DMS153 (cell line): Measurements from ENCODE around the gene DIP2B.
A peak's percentile ranks its signal among the peaks of the same experiment; 100 is the strongest.
"Not testable (repeated sequence)": the region's sequence is repeated elsewhere in the genome, so short reads cannot be mapped to it uniquely, and the experiment has no call there.

Source experiments
- DNase-seq: peaks from one replicate; lab custom pipeline; 2025; lab: John Stamatoyannopoulos, UW

DIP2B gene

DNA sequence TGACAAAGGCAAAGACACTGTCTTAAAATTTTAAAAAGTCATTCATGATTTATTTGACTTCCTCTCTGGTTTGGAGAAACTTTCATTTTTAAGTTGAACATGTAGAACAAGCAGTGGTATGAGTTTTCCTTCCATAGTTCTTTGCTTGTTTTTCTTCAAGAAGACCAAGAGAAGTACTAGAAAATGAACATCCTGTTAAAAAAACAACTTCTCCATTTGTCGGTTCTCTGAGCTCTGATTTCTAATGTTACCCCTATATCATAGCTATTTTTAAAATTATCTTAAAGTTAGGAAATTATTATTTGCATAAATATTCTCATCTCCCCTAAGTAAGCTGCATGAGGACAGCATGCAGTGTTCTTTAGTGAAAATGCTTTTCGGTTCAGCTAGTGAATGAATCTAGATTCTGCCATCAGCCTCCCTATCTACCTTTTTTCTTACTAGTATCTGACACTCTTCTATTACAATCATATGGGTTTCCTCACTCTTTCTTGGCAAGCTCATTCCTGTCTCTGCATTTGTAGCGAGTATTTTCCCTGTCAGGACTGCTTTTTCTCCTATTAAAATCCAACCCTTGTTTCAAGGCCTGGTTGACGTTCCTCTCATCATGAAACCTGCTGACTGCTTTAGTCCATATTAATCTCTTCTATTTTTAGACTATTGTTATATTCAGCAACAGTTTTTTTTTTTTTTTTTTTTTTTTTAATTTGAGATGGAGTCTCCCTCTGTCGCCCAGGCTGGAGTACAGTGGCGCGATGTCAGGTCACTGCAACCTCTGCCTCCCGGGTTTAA lies 15.8 kb downstream of the DIP2B start:
- no peak for DNase-seq

DNA sequence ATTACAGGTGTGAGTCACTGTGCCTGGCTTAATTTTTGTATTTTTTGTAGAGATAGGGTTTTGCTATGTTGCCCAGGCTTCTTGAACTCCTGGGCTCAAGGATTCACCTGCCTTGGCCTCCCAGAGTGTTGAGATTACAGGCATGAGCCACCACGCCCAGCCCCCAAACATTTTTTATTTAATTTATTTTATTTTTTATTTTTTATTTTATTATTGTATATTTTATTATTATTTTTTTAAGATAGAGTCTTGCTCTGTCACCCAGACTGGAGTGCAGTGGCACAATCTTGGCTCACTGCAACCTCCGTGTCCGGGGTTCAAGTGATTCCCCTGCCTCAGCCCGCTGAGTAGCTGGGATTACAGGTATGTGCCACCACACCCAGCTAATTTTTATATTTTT lies 17.0 kb downstream of the DIP2B start:
- not testable (repeated sequence) for DNase-seq

DNA sequence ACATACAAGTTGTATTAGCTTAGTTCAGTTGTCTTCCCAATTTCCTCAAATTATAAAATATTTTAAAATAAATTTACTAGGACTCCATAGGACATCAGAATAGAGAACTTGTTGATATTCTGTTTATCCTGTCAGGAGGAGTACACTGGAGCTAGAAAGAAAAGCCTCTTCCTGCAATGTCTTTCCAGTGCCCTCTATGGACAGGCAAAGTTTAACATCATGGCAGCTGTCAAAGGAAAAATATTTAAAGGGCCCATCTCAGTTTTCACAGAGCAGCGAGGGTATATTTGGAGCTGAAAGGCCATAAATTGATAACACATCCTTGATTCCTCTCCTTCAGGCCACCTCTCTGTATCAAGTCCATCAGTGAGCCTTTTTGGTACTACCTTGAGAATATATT lies 19.0 kb downstream of the DIP2B start:
- no peak for DNase-seq

DNA sequence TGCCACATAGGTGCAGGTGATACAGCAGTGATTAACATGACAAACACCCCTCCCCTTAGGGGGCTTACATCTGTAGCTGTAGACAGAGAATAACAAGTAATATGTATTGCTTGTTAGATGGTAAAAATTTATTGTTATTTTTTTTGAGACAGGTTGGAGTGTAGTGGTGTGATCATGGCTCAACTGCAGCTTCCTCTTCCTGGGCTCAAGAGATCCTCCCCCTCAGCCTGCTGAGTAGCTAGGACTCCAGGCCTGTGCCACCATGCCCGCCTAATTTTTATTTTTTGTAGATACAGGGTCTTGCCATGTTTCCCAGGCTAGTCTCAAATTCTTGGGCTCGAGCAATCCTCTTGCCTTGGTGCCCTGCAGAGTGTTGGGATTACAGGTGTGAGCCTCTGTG lies 19.8 kb downstream of the DIP2B start:
- no peak for DNase-seq

DNA sequence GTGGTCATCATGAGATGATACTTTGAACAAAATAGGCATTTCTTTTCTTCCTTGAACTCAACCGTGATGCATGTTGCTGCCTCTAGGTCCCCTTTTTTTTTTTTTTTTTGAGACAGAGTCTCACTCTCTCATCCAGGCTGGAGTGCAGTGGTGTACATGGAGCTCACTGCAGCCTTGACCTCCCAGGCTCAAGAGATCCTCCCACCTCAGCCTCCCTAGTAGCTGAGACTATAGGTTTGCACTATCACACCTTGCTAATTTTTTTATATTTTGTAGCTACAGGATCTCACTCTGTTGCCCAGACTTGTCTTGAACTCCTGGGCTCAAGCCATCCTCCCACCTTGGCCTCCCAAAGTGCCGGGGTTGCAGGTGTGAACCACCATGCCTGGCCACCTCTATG lies 20.6 kb downstream of the DIP2B start:
- DNase-seq: no peak

DNA sequence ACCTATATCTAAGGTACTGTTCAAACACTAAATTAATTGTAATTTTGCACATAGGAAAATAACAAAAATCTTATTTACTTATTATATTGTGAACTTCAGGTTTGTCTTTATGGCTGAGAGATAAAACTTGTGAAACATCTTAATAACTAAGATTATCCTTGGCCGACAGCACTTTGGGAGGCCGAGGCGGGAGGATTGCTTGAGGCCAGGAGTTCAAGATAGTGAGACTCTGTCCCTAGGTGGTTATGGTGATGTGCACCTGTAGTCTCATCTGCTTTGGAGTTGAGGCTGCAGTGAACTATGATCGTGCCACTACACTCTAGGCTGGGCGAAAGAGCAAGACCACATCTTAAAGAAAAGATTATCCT lies 22.6 kb downstream of the DIP2B start:
- no peak for DNase-seq

DNA sequence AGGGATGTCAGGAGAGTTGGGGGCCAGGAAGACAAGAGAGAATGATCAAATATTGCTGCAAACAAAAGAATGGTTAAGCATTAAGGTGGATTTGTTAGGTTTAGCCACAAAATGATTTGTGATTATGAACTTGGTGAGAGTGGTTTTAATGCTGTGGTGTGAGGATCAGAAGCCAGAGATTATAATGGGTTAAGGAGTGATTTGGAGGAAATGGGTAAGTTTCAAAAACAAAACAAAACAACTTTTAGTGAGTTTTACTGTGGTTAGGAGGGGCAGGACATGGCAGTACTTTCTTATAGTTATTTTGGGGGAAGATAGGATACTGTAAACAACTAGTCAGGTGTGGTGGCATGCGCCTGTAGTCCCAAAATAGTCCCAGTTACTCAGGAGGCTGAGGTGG lies 24.0 kb downstream of the DIP2B start:
- no peak for DNase-seq

DNA sequence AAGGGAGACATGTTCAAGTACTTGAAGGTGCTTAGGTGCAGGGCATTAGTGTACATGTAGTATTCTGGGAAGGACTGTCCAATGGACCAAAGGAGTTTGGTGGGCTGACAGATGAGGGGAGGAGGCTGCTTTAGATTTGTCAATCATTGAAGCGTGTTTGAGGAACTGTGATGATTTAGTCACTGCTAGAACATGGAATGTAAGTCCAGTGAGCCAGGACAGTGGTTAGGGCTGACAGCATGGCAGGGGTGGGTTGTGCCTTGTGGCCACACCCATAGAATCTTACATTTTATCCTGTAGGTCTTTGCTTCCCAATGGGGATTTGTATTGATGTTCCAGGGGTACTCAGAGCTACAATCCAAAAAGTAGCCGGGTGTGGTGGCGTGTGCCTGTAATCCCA lies 24.6 kb downstream of the DIP2B start:
- DNase-seq: no peak

DNA sequence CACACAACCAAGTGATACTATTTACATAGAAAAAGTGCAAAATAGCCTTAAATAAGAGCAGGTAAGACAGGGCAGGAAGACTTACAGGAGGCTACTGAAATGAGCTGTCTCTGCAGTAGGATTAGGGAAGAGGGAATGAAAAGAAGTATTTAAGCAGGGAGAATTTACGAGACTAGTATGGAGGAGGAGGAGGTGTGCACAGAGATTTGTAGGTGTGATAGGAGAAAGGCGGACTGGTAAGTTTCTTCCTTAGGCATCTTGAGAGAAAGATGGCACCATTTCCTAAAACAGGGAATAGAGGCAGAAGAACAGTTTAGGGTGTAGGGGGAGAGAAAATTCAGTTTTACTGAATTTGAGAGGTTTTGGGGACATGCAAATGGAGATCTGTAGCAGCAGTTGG lies 25.7 kb downstream of the DIP2B start:
- DNase-seq: no peak

DNA sequence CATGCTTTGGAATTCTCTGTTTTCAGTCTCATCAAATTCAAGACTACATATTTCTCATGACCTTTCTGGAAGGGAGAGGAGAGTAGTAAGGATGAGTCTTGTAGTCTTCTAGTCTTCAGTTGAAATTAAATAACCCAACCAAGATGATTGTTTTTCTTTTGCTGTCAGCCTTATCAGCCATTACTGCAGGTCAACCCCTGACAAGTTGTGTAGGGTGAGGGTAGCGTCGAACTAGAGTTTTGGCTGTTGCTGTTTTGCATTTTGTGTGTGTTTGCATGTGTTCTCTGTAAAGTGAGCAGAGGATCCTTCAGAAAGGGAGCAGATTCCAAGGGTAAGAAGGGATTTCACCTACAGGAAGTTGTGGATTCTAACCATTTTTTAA lies 28.4 kb downstream of the DIP2B start:
- DNase-seq: no peak

DNA sequence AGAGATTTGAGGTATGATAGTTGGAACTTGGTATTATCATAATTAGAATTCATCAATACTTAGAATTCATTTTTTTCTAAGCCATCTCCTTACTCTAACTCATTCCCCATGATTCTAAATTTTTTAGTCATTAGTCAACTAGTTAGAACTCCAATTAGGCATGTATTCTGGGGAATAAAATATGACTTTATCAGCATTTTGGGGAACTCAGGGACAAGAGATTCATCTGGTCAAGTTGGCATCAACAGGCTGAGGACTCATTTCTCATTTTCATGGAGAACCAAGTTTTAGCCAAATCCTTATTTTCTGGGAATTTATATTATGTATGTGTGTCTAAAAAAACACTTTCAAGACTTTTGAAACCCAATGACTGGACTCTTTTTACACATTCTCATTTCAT lies 29.2 kb downstream of the DIP2B start:
- no peak for DNase-seq

DNA sequence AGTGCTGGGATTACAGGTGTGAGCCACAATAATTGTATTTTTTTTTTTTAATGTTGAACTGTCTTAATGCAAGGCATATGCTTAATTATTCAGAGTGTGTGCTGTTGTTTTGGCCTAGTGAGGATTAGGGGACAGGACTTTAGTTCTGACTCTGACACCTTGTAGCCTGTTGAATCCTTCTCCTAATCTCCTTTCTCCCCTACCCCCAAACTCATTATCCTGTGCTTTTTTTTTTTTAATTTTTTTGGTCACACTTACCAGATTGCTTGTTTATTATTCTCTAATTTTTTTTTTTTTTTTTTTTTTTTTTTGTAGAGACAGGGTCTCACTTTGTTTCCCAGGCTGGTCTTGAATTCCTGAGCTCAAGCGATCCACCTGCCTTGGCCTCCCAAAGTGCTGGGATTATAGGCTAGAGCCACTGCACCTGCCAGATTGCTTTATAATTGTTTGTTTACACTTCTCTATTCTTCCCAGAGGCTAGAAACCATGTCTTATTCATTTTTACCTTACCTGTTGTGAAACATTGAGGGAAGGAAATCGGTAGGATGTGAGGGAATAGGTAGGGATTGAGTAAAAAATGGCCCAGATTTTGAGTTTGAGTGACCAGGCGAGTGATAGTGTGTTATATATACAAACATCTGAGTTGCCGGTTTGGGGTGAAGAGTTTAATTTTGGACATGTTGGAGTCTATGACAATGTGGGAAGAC lies 32.2 kb downstream of the DIP2B start:
- DNase-seq: no peak

DNA sequence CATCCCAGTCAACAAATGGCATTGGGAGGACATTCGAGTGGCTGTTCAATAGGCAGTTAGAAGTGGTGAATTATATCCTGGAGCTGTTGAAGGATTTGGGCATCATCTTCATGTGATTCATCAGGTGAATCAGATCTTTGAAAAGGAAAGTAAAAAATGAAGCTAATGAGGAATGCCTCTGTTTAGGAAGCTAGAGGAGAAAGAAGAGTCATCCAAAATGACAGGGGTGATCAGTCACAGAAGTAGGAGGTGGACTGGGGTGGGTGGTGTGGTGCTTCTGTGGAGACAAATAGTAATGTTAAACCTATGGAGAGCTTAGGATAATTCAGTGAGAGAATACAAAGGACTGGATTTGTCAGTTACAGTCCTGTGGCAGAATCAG lies 32.7 kb downstream of the DIP2B start:
- DNase-seq: no peak

DNA sequence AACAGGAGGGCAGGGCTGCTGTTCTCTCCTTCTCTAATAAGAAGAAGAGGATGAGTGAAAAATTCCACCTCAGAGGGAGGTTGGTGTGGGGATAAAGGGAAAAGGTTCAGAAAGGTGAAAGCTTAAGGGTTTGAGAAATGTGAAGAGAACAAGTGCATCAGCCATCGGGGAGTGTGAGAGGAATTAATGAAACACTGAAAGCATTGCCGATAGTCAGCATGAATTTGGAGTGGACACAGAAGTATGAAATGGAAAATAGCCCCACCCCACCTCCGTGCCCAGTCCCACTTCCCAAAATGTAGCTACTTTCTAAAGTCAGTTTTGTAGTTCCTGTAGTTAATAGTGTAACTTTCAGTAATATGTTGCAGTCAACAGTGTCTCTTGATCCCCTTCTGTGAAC lies 33.4 kb downstream of the DIP2B start:
- no peak for DNase-seq

DNA sequence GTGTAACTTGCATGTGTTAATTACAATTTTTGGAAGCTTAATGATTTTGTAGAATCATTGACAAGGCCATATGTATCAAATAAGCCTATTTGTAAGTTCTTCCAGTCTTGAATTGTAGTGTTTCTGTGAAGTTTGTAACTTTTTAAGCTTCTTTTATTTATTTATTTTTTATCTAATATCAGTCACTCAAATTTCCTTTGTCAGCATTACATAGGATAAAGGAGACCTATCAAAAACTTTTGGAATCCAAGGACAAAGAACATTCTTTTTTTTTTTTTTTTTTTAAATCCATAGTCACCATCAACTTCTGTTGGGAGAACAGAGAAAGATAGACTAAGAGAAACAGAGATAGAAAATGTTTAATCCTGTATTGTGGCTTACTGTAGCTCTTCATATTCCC lies 36.4 kb downstream of the DIP2B start:
- DNase-seq: no peak

DNA sequence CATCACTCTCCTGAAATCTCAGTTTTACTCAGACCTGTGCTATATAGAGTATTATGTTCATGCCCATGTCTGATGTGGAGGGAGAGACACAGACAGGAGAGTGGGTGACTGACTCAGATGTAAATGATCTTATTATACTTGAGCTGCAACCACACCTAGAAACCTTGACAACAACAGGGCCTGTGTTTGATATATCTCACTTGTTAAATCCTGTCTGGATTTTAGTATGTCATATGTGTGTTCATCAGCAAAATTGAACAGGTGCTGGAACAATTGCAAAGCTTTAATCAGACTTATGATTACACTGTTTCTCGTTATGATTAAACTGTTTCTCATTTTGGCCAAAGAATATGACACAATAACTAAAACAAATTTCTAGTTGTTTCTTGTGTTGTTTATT lies 37.7 kb downstream of the DIP2B start:
- peak; percentile 31 for DNase-seq

DNA sequence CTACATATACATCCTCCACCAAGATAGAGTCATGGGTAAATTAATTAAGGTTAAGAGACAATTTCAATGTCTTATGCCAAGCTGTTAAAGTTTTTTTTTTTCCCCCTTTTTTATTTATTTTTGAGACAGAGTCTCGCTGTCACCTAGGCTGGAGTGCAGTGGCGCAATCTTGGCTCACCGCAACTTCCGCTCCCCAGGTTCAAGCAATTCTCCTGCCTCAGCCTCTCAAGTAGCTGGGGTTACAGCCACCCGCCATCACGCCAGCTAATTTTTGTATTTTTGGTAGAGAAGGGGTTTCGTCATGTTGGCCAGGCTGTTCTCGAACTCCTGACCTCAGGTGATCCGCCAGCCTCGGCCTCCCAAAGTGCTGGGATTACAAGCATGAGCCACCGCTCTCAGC lies 38.4 kb downstream of the DIP2B start:
- not testable (repeated sequence) for DNase-seq

DNA sequence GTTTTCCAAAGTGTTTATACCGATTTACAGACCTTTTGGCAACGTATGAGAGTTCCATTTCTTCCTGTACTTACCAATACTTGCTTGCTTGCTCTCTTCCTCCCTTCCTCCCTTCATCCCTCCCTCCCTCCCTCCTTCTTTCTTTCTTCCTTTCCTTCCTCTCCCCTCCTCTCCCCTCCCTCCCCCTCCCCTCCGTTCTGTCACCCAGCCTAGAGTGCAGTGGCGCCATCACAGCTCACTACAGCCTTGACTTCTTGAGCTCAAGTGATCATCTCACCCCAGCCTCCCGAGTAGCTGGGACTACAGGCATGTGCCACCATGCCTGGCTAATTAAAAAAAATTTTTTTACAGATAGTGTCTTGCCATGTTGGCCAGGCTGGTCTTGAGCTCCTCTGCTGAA lies 40.4 kb downstream of the DIP2B start:
- DNase-seq: no peak

DNA sequence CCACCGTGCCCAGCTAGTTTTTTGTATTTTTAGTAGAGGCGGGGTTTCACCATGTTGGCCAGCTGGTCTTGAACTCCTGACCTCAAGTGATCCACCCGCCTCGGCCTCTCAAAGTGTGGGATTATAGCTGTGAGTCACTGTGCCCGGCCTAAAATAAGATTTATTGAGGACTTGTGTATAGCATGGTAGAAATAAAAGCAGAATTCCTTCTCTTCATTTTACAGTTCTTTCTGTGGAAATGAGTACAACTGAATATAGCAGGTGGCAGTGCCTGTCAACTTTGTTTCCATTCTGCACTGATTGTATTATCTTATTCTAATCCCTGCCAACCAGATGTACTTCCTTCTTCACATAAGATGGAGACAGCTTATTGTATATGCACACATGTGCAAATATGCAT lies 41.0 kb downstream of the DIP2B start:
- no peak for DNase-seq

DNA sequence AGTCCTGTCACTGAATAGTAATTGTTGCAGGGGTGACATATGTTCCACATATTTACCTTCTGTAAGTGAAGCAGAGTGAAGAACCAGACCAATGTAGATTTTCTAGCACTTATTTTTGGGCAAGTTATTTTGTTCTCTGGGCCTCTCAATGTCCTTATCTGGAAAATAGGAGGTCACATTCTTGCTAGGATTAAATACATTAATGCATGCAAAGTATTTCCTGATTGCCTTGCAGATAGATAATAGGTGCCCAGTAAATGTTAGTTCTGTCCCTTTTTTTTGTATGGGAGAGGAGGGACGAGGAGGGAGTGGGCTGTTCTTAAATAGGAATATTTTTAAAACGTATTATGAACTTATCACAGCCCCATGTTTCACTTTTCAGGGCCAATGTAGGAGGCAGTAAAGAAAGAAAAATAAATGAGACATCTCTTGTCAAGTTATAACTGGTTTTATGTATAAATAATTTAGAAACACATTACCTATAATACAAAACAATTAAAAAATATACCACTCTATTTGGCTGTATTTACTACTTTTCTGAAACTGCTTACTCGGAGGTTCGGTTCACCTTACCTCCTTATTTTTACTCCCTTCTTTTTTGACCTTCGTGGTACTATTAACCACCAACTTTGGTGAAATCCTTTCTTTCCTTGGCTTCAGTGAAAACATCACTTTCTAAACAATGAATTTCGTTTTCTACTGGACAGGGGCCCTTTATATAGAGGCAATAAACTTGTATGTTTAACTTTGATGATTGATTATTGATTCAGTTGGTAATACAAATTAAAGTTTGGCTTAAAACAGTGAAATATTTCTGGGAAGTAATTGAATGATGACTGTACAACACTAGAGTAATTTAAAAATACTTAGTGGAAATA lies 41.9 kb downstream of the DIP2B start:
- DNase-seq: no peak

DNA sequence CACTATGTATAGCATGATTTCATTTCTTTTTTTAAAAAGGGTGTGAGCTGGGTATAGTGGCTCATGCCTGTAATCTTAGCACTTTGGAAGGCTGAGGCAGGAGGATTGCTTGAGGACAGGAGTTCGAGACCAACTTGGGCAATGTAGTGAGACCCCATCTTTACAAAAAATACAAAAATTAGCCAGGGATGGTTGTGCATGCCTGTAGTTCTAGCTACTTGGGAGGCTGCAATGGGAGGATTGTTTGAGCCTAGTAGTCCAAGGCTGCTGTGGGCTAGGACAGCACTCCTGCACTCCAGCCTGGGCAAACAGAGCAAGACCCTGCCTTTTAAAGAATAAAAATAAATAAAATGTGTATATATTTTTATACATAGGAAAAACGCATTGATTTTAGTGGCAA lies 43.0 kb downstream of the DIP2B start:
- no peak for DNase-seq

DNA sequence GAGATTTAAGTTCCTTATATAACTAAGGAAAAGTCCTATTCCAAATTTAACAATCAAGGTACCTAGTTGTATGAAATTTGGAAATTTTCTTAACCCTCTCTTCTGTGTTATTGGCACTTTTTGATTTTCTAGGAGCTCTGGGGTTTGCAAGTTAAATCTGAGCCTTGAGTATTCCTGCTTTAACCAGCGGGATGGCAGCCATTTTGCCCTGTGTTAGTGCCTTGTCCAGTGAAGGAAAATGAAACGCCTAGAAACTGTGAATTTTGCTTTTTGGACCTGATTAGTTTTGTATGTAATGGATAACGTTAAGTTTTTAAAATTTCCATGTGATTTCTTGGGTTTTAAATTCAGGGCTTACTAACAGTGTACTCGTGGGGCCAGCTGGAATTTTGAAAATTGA lies 45.1 kb downstream of the DIP2B start:
- DNase-seq: no peak
